Smooth muscle cell of bladder (primary cell): ENCODE data around the gene ANAPC2. TPM values are rescaled to one million over a fixed set of nuclear protein-coding genes. Genes with fewer than 3 reads are reported as not detected.

Source experiments
- total RNA-seq: library from RNA; depleted of rRNA; stranded (reverse); fragments of >200 nt; gene quantifications from 2 replicates; pipeline ENCODE4 v1.2.3, GENCODE V29; 2014

The ANAPC2 gene
- 15.2 and 23.7 TPM in 2 replicates for total RNA-seq

GRCh38 chr9:137188490-137189296 lies at the start of gene ANAPC2, which contains the start of gene SSNA1:
Gene ANAPC2 (minus strand): TSS chr9:137188560. CDS start chr9:137188532, 28 bp downstream.
Gene SSNA1 (plus strand): TSS chr9:137188676. CDS start chr9:137188727, 51 bp downstream.

GRCh38 chr9:137230705-137231371 lies 42.5 kb upstream of the ANAPC2 start, which contains the start of gene SLC34A3:
Gene SLC34A3 (plus strand): TSS chr9:137230901. CDS start chr9:137231703, 802 bp downstream.

GRCh38 chr9:137227054-137227852 lies 38.9 kb upstream of the ANAPC2 start, which contains the start of gene RNF224:
Gene RNF224 (plus strand): TSS chr9:137227502. CDS start chr9:137228336, 834 bp downstream.

GRCh38 chr9:137224830-137225694 lies 36.7 kb upstream of the ANAPC2 start, which contains the start of gene CYSRT1:
Gene CYSRT1 (plus strand): TSS chr9:137225174. CDS start chr9:137225622, 448 bp downstream.

GRCh38 chr9:137222190-137223077 lies 34.1 kb upstream of the ANAPC2 start, which contains the start of gene RNF208:
Gene RNF208 (minus strand): TSS chr9:137222240. CDS start chr9:137221212, 1,028 bp downstream.

GRCh38 chr9:137205126-137206069 lies 17.0 kb upstream of the ANAPC2 start, which contains the start of the genes NDOR1 and TMEM203:
Gene NDOR1 (plus strand): TSS chr9:137205700. CDS start chr9:137205778, 78 bp downstream.
Gene TMEM203 (minus strand): TSS chr9:137205648. CDS start chr9:137205414, 234 bp downstream.

GRCh38 chr9:137200311-137201204 lies 12.2 kb upstream of the ANAPC2 start, which contains the start of gene TPRN:
Gene TPRN (minus strand): TSS chr9:137200741. CDS start chr9:137200711, 30 bp downstream.

GRCh38 chr9:137169896-137170358 lies 18.4 kb downstream of the ANAPC2 start, which contains the start of gene LRRC26:
Gene LRRC26 (minus strand): TSS chr9:137170051. CDS start chr9:137169943, 108 bp downstream.

GRCh38 chr9:137138722-137139467 lies 49.5 kb downstream of the ANAPC2 start, which contains the start of gene GRIN1:
Gene GRIN1 (plus strand): TSS chr9:137139154. CDS start chr9:137139487, 333 bp downstream.

Other genes starting within 250 kb of the ANAPC2 start
- gene FBXW5, start 243.8 kb downstream of the ANAPC2 start, total RNA-seq = 116 and 152 TPM in 2 replicates
- 0.14 TPM in 1 of 2 replicates, not detected in the other for gene C8G, start 243.3 kb downstream of the ANAPC2 start, total RNA-seq
- 0.28 TPM in 1 of 2 replicates, not detected in the other for gene LCN12, start 236.3 kb downstream of the ANAPC2 start, total RNA-seq
- gene PTGDS, start 211.1 kb downstream of the ANAPC2 start, total RNA-seq = 2.3 and 14.1 TPM in 2 replicates
- gene LCNL1, start 205.6 kb downstream of the ANAPC2 start, total RNA-seq = 0.57 and 3.4 TPM in 2 replicates
- 6.6 and 7.5 TPM in 2 replicates for gene PAXX, start 196.1 kb downstream of the ANAPC2 start, total RNA-seq
- gene CLIC3, start 192.0 kb downstream of the ANAPC2 start, total RNA-seq = 5.0 and 7.8 TPM in 2 replicates
- 11.9 and 20.0 TPM in 2 replicates for gene ABCA2, start 160.3 kb downstream of the ANAPC2 start, total RNA-seq
- not detected in 2 replicates for gene FUT7, start 156.5 kb downstream of the ANAPC2 start, total RNA-seq
- 12.1 and 18.4 TPM in 2 replicates for gene NPDC1, start 142.4 kb downstream of the ANAPC2 start, total RNA-seq
- not detected in 2 replicates for gene ENTPD2, start 134.5 kb downstream of the ANAPC2 start, total RNA-seq
- 0.43 and 0.55 TPM in 2 replicates for gene SAPCD2, start 118.0 kb downstream of the ANAPC2 start, total RNA-seq
- gene UAP1L1, start 111.0 kb downstream of the ANAPC2 start, total RNA-seq = 7.7 and 14.3 TPM in 2 replicates
- 73.2 and 87.0 TPM in 2 replicates for gene MAN1B1, start 101.6 kb downstream of the ANAPC2 start, total RNA-seq
- gene DPP7, start 73.8 kb downstream of the ANAPC2 start, total RNA-seq = 68.8 and 81.6 TPM in 2 replicates
- under 0.01 TPM in 1 of 2 replicates, not detected in the other for gene GRIN1, start 49.4 kb downstream of the ANAPC2 start, total RNA-seq
- not detected in 2 replicates for gene LRRC26, start 18.5 kb downstream of the ANAPC2 start, total RNA-seq
- gene TMEM210, start 16.5 kb downstream of the ANAPC2 start, total RNA-seq = not detected in 2 replicates
- gene SSNA1, start 116 bp upstream of the ANAPC2 start, total RNA-seq = 60.9 and 66.0 TPM in 2 replicates
- 4.1 and 4.8 TPM in 2 replicates for gene TPRN, start 12.2 kb upstream of the ANAPC2 start, total RNA-seq
- 25.6 and 37.7 TPM in 2 replicates for gene TMEM203, start 17.1 kb upstream of the ANAPC2 start, total RNA-seq
- gene NDOR1, start 17.1 kb upstream of the ANAPC2 start, total RNA-seq = 2.3 and 2.9 TPM in 2 replicates
- under 0.01 and 0.18 TPM in 2 replicates for gene RNF208, start 33.7 kb upstream of the ANAPC2 start, total RNA-seq
- gene CYSRT1, start 36.6 kb upstream of the ANAPC2 start, total RNA-seq = 0.18 and 0.57 TPM in 2 replicates
- not detected in 2 replicates for gene RNF224, start 38.9 kb upstream of the ANAPC2 start, total RNA-seq
- gene SLC34A3, start 42.3 kb upstream of the ANAPC2 start, total RNA-seq = not detected in 2 replicates
- 101 and 110 TPM in 2 replicates for gene TUBB4B, start 52.7 kb upstream of the ANAPC2 start, total RNA-seq
- not detected in 2 replicates for gene STPG3, start 62.7 kb upstream of the ANAPC2 start, total RNA-seq
- 30.2 and 47.7 TPM in 2 replicates for gene NELFB, start 66.8 kb upstream of the ANAPC2 start, total RNA-seq
- gene TOR4A, start 89.2 kb upstream of the ANAPC2 start, total RNA-seq = 11.0 and 13.5 TPM in 2 replicates
- 0.09 and 0.14 TPM in 2 replicates for gene NRARP, start 113.7 kb upstream of the ANAPC2 start, total RNA-seq
- 8.4 and 13.2 TPM in 2 replicates for gene EXD3, start 234.6 kb upstream of the ANAPC2 start, total RNA-seq
- gene NOXA1, start 234.8 kb upstream of the ANAPC2 start, total RNA-seq = 0.46 and 0.57 TPM in 2 replicates